C4-2B (cell line): ENCODE measurements around the gene ZACN.
A peak's percentile ranks its signal among the peaks of the same experiment; 100 is the strongest.
"Not testable (repeated sequence)": the region's sequence is repeated elsewhere in the genome, so short reads cannot be mapped to it uniquely, and the experiment has no call there.

Experiments
- H3K27ac ChIP-seq: fragments of 450-650 bp; 2 replicates; pipeline ENCODE4 v1.5.1; 2017
- ZFX ChIP-seq: fragments of 450-650 bp; IDR thresholded peaks from 2 replicates; pipeline ENCODE4 v1.6.1; 2017
- TF ChIP-seq, protein P1 (sequence below): fragments of 450-650 bp; conservative IDR thresholded peaks from 2 replicates; pipeline ENCODE4 v1.5.1; 2017; ENCODE audit warnings: mild to moderate bottlenecking

ZACN gene

DNA sequence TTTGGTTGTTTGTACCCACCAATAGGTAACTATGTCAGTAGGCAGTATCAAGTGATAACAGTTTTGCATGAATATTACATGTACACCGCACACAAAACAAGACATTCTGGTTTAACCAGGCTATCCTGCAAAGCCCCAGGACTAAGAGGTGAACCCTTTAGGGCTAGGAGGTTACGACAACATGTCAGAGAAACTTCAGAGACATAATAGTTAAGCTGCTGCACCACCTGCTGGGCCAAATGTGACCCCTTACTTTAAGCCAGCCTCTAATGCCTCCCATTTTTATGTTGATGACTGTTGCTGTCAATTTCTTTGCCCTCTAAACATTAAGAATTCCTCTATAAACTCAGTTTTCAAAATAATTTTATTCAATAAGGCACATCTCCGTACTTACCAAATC lies 22.1 kb upstream of the ZACN start:
- H3K27ac ChIP-seq, result no peak overlapping the region
- TF ChIP-seq, protein P1, sequence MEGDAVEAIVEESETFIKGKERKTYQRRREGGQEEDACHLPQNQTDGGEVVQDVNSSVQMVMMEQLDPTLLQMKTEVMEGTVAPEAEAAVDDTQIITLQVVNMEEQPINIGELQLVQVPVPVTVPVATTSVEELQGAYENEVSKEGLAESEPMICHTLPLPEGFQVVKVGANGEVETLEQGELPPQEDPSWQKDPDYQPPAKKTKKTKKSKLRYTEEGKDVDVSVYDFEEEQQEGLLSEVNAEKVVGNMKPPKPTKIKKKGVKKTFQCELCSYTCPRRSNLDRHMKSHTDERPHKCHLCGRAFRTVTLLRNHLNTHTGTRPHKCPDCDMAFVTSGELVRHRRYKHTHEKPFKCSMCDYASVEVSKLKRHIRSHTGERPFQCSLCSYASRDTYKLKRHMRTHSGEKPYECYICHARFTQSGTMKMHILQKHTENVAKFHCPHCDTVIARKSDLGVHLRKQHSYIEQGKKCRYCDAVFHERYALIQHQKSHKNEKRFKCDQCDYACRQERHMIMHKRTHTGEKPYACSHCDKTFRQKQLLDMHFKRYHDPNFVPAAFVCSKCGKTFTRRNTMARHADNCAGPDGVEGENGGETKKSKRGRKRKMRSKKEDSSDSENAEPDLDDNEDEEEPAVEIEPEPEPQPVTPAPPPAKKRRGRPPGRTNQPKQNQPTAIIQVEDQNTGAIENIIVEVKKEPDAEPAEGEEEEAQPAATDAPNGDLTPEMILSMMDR, result no peak
- TF ChIP-seq ZFX, result no peak

DNA sequence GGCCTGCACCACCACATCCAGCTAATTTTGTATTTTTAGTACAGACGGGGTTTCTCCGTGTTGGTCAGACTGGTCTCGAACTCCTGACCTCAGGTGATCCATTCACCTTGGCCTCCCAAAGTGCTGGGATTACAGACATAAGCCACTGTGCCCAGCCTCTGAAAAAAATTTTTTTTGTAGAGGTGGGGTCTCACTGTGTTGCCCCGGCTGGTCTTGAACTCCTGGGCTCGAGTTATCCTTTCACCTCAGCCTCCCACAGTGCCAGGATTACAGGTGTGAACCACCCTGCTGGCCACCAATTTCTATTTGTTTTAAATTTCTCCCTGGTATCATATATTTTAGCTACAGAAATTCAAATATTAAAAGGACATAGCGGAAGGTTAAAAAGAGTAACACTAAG lies 20.7 kb upstream of the ZACN start:
- not testable (repeated sequence) for H3K27ac ChIP-seq

DNA sequence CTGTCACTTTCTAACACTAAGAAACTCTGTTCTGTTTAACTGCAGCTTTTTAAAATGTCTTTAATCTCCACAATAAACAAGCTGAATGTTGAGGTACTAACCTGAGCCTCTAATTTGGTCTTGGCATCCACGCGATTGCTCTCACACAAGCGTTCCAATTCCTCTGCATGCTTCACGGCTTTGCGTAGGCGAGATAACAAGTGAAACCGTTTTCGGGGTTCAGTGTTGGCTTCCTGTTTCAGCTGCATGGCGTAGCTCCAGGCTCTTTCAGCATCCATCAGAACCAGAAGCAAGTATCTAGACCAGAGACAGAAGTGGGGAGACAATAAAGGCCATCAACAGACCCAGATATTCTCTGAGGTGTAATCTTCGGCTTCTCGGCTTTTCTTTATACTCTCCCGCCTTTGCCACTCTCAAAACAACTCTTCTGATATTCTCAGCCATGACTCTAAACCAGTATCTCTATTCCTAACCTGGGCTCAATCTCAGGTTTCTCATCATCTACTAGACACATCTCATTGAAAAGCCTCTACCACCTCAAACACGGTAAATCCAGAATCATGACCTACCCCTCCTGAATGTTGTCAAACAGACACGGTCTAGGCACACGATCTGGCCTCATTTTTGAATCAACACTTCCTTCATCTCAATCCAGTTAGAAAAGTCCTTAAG lies 15.0 kb upstream of the ZACN start:
- TF ChIP-seq, protein P1, result no peak

DNA sequence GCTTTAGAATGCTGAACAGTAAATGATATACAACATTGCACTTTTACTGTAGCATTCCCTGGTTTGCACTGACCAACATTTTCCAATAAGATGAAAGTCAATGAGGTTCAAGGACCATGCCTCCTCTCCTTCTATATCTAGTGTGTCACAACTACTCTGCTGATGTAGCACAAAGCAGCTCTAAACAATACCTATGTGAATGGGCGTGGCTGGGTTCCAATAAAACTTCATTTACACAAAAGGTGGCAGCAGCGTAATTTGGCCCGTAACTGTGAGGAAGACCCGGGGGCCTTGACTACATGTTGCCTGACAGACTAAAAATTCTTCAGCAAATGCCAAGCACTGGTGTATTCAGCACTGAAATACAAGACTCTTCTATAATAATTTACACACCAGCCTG lies 13.2 kb upstream of the ZACN start:
- H3K27ac ChIP-seq, result no peak overlapping the region
- TF ChIP-seq, protein P1, result no peak
- TF ChIP-seq ZFX, result no peak

More for the DNA sequence above, 15.0 kb upstream of the ZACN start:
- H3K27ac ChIP-seq, result no peak overlapping the region

DNA sequence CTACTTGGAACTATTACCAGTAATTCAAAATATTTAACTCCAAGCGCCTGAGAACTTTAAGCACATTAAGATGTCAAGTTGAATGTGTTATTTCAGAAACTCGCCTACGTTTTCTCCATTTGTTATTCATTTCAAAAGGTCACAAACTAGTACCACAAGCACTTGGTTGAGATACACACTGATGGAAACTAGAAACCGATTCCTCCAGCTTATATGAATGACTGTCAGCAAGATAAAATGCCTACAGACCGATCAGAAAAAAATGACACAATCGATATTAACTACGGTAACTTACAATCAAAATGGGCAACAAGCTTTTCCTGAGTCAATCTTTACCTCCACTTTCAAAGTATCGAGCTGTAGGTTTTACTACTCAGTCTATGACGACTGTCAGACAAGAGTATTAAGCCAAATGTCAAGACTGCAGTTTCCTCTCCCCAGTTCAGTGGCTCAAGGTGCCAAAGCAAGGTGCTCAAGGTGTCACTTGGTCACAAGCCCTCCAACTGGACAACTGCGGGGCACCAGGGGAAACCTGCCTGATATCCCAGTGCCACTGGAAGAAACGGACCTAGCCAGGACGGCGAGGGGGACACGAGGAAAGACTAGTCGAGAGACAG lies 7.3 kb upstream of the ZACN start:
- TF ChIP-seq, protein P1, result no peak
- no peak for TF ChIP-seq ZFX
- H3K27ac ChIP-seq, result peak overlapping the region; percentile 90

DNA sequence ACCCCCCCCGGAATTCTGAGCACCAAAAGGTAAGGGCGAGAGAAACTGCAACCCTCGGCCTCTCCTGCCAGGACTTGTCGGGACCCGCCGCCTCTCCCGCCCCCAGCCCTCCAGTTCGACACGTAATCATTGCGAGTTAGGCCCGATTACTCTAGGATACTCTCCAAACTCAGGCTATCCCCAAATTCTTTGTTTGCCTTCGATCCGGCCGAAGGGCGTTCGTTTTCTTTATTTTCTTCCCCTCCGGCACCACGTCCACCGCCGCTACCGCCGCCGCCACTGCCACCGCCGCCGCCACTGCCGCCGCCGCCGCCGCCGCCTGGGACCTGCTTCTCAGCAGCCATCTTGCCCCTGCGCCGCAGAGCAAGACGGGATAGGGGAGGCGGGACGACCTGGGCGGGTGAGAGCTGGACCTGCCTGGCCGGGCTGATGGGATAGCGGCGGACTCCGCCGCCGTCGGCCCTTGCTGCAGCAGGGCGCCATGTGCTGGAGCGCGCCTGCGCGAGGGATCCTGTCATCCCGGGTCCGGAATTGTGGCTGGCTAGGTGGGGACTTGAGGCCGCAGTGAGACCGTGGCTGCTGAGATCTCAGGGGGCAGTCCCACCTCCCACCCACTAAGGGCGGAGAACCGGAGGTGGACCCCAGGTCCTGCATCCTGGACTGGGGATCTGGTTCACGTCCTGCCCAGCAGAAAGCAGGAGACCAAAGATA lies 6.7 kb upstream of the ZACN start, which contains the start of gene SRP68:
SRP68 (minus strand) TSS at position 370 of the 711 bp plus-strand sequence; CDS start at position 344, 26 bp downstream.
- H3K27ac ChIP-seq, result peak within 1 kb of the TSS; percentile 90
- TF ChIP-seq, protein P1, result no peak
- TF ChIP-seq ZFX, result peak; percentile 92; the same call in 1 of the 2 replicates

DNA sequence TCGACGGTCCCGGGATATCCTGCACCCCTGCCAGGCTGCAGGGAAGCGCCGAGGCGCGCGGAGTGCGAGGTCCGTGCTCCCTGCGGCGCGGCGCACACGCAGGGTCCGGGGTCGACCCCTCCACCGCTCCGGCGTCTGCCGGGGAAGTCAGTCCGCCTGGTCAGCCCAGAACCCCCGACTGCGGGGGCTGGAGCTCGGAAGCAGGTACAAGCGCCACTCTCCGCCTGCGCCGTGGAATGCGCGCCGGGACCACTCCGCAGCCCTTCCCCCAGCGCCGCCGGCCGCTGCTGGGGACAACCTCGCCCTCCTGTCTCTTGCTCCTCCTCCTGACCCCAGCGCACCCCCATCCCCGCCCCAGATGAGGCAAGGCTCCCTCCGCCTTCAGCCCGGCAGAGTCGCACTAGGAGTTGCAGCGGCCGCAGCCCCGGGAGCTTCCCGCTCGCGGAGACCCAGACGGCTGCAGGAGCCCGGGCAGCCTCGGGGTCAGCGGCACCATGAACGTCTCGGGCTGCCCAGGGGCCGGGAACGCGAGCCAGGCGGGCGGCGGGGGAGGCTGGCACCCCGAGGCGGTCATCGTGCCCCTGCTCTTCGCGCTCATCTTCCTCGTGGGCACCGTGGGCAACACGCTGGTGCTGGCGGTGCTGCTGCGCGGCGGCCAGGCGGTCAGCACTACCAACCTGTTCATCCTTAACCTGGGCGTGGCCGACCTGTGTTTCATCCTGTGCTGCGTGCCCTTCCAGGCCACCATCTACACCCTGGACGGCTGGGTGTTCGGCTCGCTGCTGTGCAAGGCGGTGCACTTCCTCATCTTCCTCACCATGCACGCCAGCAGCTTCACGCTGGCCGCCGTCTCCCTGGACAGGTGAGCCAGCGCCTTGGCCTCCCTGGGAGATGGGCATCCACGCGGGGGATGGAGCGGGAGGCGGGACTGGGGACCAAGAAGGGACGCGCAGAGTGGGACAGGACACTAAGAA lies 4.3 kb upstream of the ZACN start, which contains the start of gene GALR2:
GALR2 (plus strand) TSS at position 392 of the 974 bp plus-strand sequence; CDS start at position 495, 103 bp downstream.
- H3K27ac ChIP-seq, result no peak within 1 kb of the TSS
- TF ChIP-seq, protein P1, result no peak
- TF ChIP-seq ZFX, result no peak
